ENCODE measurements around the gene SLC6A16.

- TF ChIP-seq CTCF (IDR thresholded peaks at IDR 0.05) (no peak), EZH2 (IDR thresholded peaks at IDR 0.05) (no peak)
Measured at GRCh38 chr19:49340865-49341718, 16.1 kb upstream of the SLC6A16 start.

All from neural progenitor cell (in vitro differentiated cells).